Endothelial cell of umbilical vein (primary cell): ENCODE results near the gene STMP1.

Source experiments
- CTCF ChIP-seq, 2 donors: IDR thresholded peaks; 1 replicate in 1 of 2; 2 replicates in 1 of 2; pipeline ENCODE4 v1.5.1; 2011; ENCODE audit warnings: low read length in 2 of 2, mild to moderate bottlenecking in 2 of 2, moderate library complexity in 2 of 2, control low read depth in 1 of 2, inconsistent platforms in 1 of 2, low read depth in 1 of 2; ENCODE audit not compliant: insufficient read depth in 1 of 2; ENCODE audit errors: extremely low read depth in 1 of 2
- MYC ChIP-seq: IDR thresholded peaks from one replicate; pipeline ENCODE4 v1.6.1; 2011; ENCODE audit warnings: mild to moderate bottlenecking, low read depth, low read length

GRCh38 chr7:135669774-135670173, 7.5 kb downstream of the STMP1 start:
- no peak for TF ChIP-seq MYC
- no peak for TF ChIP-seq CTCF (IDR thresholded peaks at IDR 0.05; ENCODE audit: extremely low read depth in 1 of 2, insufficient read depth in 1 of 2, low read depth in 1 of 2, low read length in 2 of 2)
